Adrenal gland (tissue), 5 donors: ENCODE measurements around the gene KRTAP1-4.
"Not testable (repeated sequence)": the region's sequence is repeated elsewhere in the genome, so short reads cannot be mapped to it uniquely, and the experiment has no call there.

ENCODE experiments used
- POLR2A ChIP-seq, 2 donors: fragments of 450-650 bp; IDR thresholded peaks; one replicate each; pipeline ENCODE4 v1.6.1; 2017; ENCODE audit warnings: antibody characterized with exemption in 2 of 2, mild to moderate bottlenecking in 2 of 2, moderate library complexity in 1 of 2
- TF ChIP-seq, protein P1 (sequence below), 6 experiments: fragments of 450-650 bp in 4 of 6; fragments of 200-600 bp in 2 of 6; sonication (generic) in 1 of 6; IDR thresholded peaks; 1 replicate in 5 of 6; 2 replicates in 1 of 6; pipeline versions ENCODE4 v1.5.1 to v1.8.0; 2016 to 2021; ENCODE audit warnings: antibody characterized with exemption in 6 of 6, mild to moderate bottlenecking in 2 of 6, moderate library complexity in 1 of 6
- donor health status: DM: no; HTN: no; CAD: no.

DNA sequence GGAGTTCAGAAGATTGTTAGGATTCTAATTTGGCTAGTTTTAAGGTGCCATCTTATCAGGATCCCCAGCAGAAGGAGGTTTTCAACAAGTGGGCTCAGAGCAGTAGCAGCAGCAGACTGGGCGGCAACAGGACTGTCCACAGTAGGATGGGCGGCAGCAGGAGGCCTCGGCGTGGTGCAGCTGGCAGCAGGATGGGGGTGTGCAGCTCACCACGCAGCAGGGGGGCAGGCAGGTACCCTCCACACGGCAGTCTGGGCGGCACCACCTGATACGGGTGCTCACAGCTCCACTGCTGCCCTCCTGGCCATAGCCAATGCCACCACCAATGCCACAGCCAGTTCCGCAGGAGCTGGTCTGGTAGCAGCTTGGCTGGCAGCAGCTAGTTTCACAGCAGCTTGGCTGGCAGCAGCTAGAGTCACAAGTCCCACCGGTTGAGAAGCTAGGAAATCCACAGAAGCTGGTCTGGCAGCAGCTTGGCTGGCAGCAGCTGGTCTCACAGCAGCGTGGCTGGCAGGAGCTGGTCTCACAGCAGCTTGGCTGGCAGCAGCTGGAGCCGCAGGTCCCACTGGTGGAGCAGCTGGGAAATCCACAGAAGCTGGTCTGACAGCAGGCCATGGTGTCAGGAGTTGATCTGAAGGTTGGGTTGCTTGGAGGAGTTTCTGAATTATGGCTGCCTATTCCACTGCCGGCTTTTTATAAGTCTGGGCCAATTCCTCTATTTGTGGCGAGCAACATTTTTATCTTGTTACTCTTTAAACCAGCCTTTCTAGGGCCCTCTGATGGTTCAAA is 11.0 kb upstream of the KRTAP1-4 start, which contains the start of gene KRTAP1-1:
- TF ChIP-seq, protein P1, sequence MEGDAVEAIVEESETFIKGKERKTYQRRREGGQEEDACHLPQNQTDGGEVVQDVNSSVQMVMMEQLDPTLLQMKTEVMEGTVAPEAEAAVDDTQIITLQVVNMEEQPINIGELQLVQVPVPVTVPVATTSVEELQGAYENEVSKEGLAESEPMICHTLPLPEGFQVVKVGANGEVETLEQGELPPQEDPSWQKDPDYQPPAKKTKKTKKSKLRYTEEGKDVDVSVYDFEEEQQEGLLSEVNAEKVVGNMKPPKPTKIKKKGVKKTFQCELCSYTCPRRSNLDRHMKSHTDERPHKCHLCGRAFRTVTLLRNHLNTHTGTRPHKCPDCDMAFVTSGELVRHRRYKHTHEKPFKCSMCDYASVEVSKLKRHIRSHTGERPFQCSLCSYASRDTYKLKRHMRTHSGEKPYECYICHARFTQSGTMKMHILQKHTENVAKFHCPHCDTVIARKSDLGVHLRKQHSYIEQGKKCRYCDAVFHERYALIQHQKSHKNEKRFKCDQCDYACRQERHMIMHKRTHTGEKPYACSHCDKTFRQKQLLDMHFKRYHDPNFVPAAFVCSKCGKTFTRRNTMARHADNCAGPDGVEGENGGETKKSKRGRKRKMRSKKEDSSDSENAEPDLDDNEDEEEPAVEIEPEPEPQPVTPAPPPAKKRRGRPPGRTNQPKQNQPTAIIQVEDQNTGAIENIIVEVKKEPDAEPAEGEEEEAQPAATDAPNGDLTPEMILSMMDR (IDR thresholded peaks at IDR 0.05), result not testable (repeated sequence)
- not testable (repeated sequence) for TF ChIP-seq POLR2A (IDR thresholded peaks at IDR 0.05)
